GM12891 (cell line): ENCODE measurements around the gene POLD2.

Source experiments
- POLR2A ChIP-seq: IDR thresholded peaks from 2 replicates; pipeline ENCODE4 v1.6.1; 2011; ENCODE audit warnings: low read depth, low read length, control low read depth
- POLR2AphosphoS5 ChIP-seq: IDR thresholded peaks from 2 replicates; pipeline ENCODE4 v1.6.1; 2011; ENCODE audit warnings: low read depth, low read length, control low read depth
- SPI1 ChIP-seq: IDR thresholded peaks from 2 replicates; pipeline ENCODE4 v1.6.1; 2011; ENCODE audit warnings: low read depth, low read length, control low read depth
- TAF1 ChIP-seq: IDR thresholded peaks from 2 replicates; pipeline ENCODE4 v1.6.1; 2011; ENCODE audit warnings: low read depth, low read length, control low read depth

GRCh38 chr7:44150966-44151941 lies 27.9 kb upstream of the POLD2 start:
- no peak for TF ChIP-seq POLR2A
- no peak for TF ChIP-seq POLR2AphosphoS5
- TF ChIP-seq SPI1: no peak
- no peak for TF ChIP-seq TAF1
